ENCODE results near the gene ADD2. TPM values are rescaled to one million over a fixed set of nuclear protein-coding genes. Genes with fewer than 3 reads are reported as not detected.
A peak's percentile ranks its signal among the peaks of the same experiment; 100 is the strongest.

The ADD2 gene
- total RNA-seq, 1 experiment from 2014 or later, result 4.4 TPM

DNA sequence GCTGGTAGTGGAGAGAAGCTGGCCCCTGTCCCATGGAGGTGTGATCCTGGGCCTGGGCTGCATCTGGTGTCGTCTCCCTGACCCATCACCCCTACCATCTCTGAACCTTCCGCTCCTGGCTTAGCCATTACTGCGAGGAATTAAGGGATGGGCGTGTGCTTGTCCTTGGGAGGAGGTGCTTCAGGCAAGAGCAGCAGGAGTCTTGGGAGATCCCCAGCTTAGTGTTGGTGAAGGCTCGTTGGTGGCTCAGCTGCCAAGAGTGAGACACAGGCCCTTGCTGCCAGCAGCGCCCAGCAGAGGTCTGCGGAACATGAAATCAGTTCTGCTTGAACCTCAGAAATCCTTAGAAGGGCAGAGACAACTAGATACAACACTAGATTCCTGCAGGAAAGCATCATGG lies 154.5 kb downstream of the ADD2 start:
- Histone ChIP-seq H4K20me1 (ENCODE audit: low read length) (no peaks in the 10 kb centered on the region), H3K36me3 (ENCODE audit: low read depth, low read length) (no peaks in the 10 kb centered on the region), H3K4me2 (ENCODE audit: low read length) (no peak overlapping the region), H3K4me3 (ENCODE audit: low read length) (no peak overlapping the region), H3K79me2 (ENCODE audit: low read length) (no peaks in the 10 kb centered on the region), H3K9me3 (ENCODE audit: low read length) (no peaks in the 10 kb centered on the region), H3K27ac (ENCODE audit: low read length) (no peak overlapping the region), H3K9me2 (replicated peaks; ENCODE audit: low read length) (no peaks in the 10 kb centered on the region), H3K27me3 (ENCODE audit: low read length) (no peaks in the 10 kb centered on the region), H3K9ac (ENCODE audit: low read length) (no peak overlapping the region), H3K4me1 (ENCODE audit: insufficient read depth, low read length) (peaks cover 24% of the 10 kb centered on the region), H3F3A (ENCODE audit: low read length, unreplicated experiment) (no peaks in the 10 kb centered on the region), H2AFZ (ENCODE audit: low read length) (no peak overlapping the region)
- intact Hi-C loops (cut with micrococcal nuclease), result no loop called here
- POLR2A ChIA-PET (ENCODE audit: unreplicated experiment), result no interaction called here
- CTCF ChIA-PET, result no interaction called here
- DNase-seq (no peak), ATAC-seq (no peak)
- TF ChIP-seq EZH2phosphoT487 (IDR thresholded peaks at IDR 0.05; ENCODE audit: borderline replicate concordance, low read length) (no peak), EZH2 (IDR thresholded peaks at IDR 0.05; ENCODE audit: low read length, unreplicated experiment) (no peak)
- TF ChIP-seq, protein P1, sequence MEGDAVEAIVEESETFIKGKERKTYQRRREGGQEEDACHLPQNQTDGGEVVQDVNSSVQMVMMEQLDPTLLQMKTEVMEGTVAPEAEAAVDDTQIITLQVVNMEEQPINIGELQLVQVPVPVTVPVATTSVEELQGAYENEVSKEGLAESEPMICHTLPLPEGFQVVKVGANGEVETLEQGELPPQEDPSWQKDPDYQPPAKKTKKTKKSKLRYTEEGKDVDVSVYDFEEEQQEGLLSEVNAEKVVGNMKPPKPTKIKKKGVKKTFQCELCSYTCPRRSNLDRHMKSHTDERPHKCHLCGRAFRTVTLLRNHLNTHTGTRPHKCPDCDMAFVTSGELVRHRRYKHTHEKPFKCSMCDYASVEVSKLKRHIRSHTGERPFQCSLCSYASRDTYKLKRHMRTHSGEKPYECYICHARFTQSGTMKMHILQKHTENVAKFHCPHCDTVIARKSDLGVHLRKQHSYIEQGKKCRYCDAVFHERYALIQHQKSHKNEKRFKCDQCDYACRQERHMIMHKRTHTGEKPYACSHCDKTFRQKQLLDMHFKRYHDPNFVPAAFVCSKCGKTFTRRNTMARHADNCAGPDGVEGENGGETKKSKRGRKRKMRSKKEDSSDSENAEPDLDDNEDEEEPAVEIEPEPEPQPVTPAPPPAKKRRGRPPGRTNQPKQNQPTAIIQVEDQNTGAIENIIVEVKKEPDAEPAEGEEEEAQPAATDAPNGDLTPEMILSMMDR (conservative IDR thresholded peaks at IDR 0.05; ENCODE audit: low read depth, low read length), result no peak
- no TSS peak for BruUV-seq (replicated peaks)

DNA sequence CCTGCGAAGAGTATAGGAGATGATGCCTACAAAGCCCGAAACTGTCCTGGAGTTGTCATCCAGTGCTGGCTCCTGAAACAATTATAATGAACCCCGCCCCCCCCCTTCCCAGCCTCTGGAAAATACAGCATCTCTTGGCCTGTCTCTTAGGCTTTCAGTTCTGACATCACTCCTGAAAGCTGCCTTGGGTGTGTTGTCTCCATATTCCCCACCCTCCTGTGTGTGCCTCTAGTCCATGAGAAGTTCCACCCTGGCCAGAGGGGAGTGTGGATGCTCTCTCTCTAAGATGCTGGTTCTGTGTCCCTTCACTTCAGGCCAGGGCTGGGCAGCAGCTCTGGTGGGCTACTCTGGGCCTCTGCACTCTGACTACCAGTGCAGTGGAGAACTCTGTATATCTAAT lies 155.4 kb downstream of the ADD2 start:
- H3K79me2 ChIP-seq (ENCODE audit: low read length), result no peaks in the 10 kb centered on the region
- POLR2A ChIA-PET (ENCODE audit: unreplicated experiment), result no interaction called here
- H3K4me3 ChIP-seq (ENCODE audit: low read length), result no peak overlapping the region
- no peak overlapping the region for H3K4me2 ChIP-seq (ENCODE audit: low read length)
- intact Hi-C loops (cut with micrococcal nuclease), result no loop called here
- BruUV-seq (replicated peaks), result no TSS peak
- ATAC-seq (no peak), DNase-seq (no peak)
- H3K9me3 ChIP-seq (ENCODE audit: low read length), result no peaks in the 10 kb centered on the region
- H3K4me1 ChIP-seq (ENCODE audit: insufficient read depth, low read length), result peaks cover 32% of the 10 kb centered on the region
- no peaks in the 10 kb centered on the region for H3K36me3 ChIP-seq (ENCODE audit: low read depth, low read length)
- H4K20me1 ChIP-seq (ENCODE audit: low read length), result no peaks in the 10 kb centered on the region
- no peaks in the 10 kb centered on the region for H3F3A ChIP-seq (ENCODE audit: low read length, unreplicated experiment)
- TF ChIP-seq, protein P1 (conservative IDR thresholded peaks at IDR 0.05; ENCODE audit: low read depth, low read length), result no peak
- TF ChIP-seq EZH2 (IDR thresholded peaks at IDR 0.05; ENCODE audit: low read length, unreplicated experiment) (no peak), EZH2phosphoT487 (IDR thresholded peaks at IDR 0.05; ENCODE audit: borderline replicate concordance, low read length) (no peak)
- no peaks in the 10 kb centered on the region for H3K9me2 ChIP-seq (replicated peaks; ENCODE audit: low read length)
- no peak overlapping the region for H2AFZ ChIP-seq (ENCODE audit: low read length)
- no peak overlapping the region for H3K27ac ChIP-seq (ENCODE audit: low read length)
- no peak overlapping the region for H3K9ac ChIP-seq (ENCODE audit: low read length)
- no peaks in the 10 kb centered on the region for H3K27me3 ChIP-seq (ENCODE audit: low read length)
- CTCF ChIA-PET, result no interaction called here

DNA sequence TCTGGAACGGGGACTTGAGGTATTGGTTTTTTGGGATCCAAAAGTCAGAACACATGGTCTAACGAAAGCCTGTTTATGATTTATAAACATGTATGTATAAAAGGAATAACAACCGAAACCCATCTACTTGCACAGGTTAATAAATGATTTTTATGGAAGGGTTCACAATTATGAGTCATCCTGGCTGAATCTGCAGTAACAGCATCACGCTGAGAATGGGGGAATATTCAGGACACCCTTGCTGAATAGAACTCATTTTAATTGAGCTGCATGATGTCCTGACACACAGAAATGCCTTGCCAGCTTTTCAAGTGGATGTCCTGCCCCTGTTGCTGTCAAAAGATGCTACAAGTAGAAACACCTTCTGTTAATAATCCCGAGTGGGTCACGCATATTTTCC lies 159.6 kb downstream of the ADD2 start:
- DNase-seq (peak; percentile 49), ATAC-seq (peak; percentile 90)
- no peaks in the 10 kb centered on the region for H3K79me2 ChIP-seq (ENCODE audit: low read length)
- H3K36me3 ChIP-seq (ENCODE audit: low read depth, low read length), result no peaks in the 10 kb centered on the region
- H4K20me1 ChIP-seq (ENCODE audit: low read length), result no peaks in the 10 kb centered on the region
- H3K9me3 ChIP-seq (ENCODE audit: low read length), result no peaks in the 10 kb centered on the region
- H3K4me2 ChIP-seq (ENCODE audit: low read length), result peak overlapping the region; percentile 33; the same call in 1 of the 2 replicates
- H2AFZ ChIP-seq (ENCODE audit: low read length), result no peak overlapping the region
- intact Hi-C loops (cut with micrococcal nuclease), result no loop called here
- H3K9ac ChIP-seq (ENCODE audit: low read length), result no peak overlapping the region
- POLR2A ChIA-PET (ENCODE audit: unreplicated experiment), result no interaction called here
- CTCF ChIA-PET, result interaction anchor here (0.6 kb wide), 1 partner anchor 65 kb away, joined by 4 read pairs; no protein-coding TSS in a partner anchor
- H3K4me1 ChIP-seq (ENCODE audit: insufficient read depth, low read length), result peaks cover 12% of the 10 kb centered on the region
- no peak overlapping the region for H3K4me3 ChIP-seq (ENCODE audit: low read length)
- H3K9me2 ChIP-seq (replicated peaks; ENCODE audit: low read length), result no peaks in the 10 kb centered on the region
- H3F3A ChIP-seq (ENCODE audit: low read length, unreplicated experiment), result no peaks in the 10 kb centered on the region
- no TSS peak for BruUV-seq (replicated peaks)
- TF ChIP-seq, protein P1 (conservative IDR thresholded peaks at IDR 0.05; ENCODE audit: low read depth, low read length), result no peak
- no peak for TF ChIP-seq EZH2 (IDR thresholded peaks at IDR 0.05; ENCODE audit: low read length, unreplicated experiment)
- TF ChIP-seq EZH2phosphoT487 (IDR thresholded peaks at IDR 0.05; ENCODE audit: borderline replicate concordance, low read length), result no peak
- H3K27ac ChIP-seq (ENCODE audit: low read length), result no peak overlapping the region
- H3K27me3 ChIP-seq (ENCODE audit: low read length), result no peaks in the 10 kb centered on the region

All from PC-3 (cell line).